Gastrocnemius medialis (tissue), 4 donors: ENCODE data around the gene MMP15.

Source experiments
- POLR2A ChIP-seq, 2 donors: fragments of 450-650 bp; IDR thresholded peaks; one replicate each; pipeline ENCODE4 v1.6.1; 2017; ENCODE audit warnings: antibody characterized with exemption in 2 of 2, mild to moderate bottlenecking in 2 of 2, moderate library complexity in 2 of 2
- TF ChIP-seq, protein P1 (sequence below), 5 experiments: fragments of 450-650 bp in 3 of 5; fragments of 200-600 bp in 2 of 5; sonication (generic) in 2 of 5; IDR thresholded peaks in 4 of 5; conservative IDR thresholded peaks in 1 of 5; 1 replicate in 4 of 5; 2 replicates in 1 of 5; pipeline ENCODE4 v1.5.1; 2016 to 2019; ENCODE audit warnings: antibody characterized with exemption in 5 of 5, mild to moderate bottlenecking in 3 of 5, moderate library complexity in 3 of 5

DNA sequence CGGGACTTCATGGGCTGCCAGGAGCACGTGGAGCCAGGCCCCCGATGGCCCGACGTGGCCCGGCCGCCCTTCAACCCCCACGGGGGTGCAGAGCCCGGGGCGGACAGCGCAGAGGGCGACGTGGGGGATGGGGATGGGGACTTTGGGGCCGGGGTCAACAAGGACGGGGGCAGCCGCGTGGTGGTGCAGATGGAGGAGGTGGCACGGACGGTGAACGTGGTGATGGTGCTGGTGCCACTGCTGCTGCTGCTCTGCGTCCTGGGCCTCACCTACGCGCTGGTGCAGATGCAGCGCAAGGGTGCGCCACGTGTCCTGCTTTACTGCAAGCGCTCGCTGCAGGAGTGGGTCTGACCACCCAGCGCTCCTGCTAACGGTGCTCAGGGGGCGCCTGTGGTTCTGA, 19.5 kb downstream of the MMP15 start:
- TF ChIP-seq, protein P1, sequence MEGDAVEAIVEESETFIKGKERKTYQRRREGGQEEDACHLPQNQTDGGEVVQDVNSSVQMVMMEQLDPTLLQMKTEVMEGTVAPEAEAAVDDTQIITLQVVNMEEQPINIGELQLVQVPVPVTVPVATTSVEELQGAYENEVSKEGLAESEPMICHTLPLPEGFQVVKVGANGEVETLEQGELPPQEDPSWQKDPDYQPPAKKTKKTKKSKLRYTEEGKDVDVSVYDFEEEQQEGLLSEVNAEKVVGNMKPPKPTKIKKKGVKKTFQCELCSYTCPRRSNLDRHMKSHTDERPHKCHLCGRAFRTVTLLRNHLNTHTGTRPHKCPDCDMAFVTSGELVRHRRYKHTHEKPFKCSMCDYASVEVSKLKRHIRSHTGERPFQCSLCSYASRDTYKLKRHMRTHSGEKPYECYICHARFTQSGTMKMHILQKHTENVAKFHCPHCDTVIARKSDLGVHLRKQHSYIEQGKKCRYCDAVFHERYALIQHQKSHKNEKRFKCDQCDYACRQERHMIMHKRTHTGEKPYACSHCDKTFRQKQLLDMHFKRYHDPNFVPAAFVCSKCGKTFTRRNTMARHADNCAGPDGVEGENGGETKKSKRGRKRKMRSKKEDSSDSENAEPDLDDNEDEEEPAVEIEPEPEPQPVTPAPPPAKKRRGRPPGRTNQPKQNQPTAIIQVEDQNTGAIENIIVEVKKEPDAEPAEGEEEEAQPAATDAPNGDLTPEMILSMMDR (IDR thresholded peaks at IDR 0.05 in 4 of 5, conservative IDR thresholded peaks at IDR 0.05 in 1 of 5): no peak
- TF ChIP-seq POLR2A (IDR thresholded peaks at IDR 0.05): no peak
